ENCODE data around the gene LANCL1.

GRCh38 chr2:210522399-210522798 lies 45.8 kb upstream of the LANCL1 start:
- no peak for TF ChIP-seq CTCF (IDR thresholded peaks at IDR 0.05)
- TF ChIP-seq POLR2A (IDR thresholded peaks at IDR 0.05), result no peak
